ENCODE results near the gene WDR37.

Gene WDR37

DNA sequence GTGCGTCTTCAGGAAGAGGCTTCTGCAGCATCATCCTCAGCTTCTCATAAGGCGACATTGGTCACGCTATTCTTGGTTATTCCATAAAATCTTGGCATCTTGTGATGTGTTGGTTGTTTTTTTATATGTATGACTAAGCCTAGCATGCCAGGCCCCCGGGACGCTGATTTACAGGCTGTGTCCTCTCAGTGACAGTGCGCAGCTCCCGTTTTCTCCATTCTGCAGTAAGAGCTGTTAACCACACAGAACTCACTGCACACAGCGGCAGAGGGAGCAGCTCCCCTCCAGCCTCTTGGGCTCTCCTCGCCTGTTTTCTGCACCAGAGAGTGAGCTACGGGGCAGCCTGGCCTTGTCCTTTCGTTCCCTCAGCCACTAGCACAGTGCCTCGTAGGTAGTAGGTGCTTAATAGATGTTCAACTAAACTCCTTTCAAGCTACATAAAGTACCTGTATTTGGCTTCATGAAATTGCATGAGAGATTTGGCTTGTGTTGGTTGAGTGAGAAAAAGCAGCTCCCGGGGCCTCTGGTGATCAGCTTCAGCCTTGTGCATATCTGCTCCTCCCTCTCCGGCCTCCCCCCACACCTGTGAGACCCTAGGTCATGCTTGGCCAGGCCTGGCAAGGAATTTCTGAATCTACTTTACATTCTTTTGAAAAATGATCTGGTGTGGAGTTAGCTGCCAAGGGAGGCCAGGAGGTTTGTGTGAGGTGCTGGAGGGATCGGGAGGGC, 116.2 kb downstream of the WDR37 start:
- DNase-seq, result no peak

DNA sequence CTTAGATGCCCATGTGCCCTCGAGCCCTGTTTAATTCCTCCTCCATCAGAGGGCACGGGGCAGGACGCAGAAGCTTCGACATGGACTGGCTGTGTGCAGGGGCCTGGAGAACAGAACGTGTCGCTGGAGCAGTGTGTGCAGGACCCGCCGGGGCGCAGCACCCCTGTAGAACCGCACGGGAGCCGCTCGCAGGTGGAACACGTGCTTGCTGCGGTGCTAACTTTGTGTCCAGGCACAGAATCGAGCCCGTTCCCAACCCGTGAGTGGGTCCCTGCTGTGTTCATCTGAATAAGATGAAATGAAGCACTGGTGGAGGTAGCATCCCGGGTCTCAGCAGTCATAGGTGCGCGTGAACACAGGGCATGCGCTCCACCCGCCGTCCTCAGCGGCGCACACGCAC, 116.9 kb downstream of the WDR37 start:
- DNase-seq, result no peak

DNA sequence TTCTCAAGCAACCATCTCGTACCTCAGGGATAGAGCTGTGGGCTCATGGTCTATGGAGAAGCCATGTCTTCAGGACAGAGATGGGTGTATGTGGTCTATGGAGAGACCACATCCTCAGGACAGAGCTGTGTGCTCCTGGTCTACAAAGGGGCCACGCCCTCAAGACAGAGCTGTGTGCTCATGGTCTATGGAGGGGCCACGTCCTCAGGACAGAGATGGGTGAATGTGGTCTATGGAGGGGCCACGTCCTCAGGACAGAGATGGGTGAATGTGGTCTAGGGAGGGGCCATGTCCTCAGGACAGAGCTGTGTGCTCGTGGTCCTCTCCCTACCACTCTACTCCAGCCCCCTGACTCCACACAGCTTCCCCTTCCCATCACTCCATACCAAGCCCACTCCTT, 117.8 kb downstream of the WDR37 start:
- DNase-seq, result no peak

DNA sequence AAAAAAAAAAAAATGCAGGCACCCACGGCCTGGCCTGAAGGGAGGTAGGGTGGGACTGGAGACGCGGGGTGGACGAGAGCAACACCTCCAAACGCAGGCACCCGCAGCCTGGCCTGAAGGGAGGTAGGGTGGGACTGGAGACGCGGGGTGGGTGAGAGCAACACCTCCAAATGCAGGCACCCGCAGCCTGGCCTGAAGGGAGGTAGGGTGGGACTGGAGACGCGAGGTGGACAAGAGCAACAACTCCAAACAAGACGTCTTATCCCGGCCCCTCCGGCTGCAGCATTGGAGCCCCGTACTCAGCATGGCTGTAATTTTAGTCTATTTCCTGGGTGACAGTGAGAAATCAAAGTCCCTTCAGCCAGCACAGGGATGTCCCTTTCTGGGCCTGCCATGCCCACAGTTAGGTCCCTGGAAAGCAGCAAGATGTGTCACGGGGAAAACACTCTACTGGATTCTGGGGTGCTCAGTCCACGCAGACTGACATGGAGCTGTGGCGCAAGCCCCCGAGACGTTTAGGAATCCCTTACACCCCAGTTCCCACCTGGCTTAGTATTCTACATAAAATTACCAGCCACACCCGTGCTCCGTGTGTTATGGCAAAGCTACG, 119.9 kb downstream of the WDR37 start:
- no peak for DNase-seq

DNA sequence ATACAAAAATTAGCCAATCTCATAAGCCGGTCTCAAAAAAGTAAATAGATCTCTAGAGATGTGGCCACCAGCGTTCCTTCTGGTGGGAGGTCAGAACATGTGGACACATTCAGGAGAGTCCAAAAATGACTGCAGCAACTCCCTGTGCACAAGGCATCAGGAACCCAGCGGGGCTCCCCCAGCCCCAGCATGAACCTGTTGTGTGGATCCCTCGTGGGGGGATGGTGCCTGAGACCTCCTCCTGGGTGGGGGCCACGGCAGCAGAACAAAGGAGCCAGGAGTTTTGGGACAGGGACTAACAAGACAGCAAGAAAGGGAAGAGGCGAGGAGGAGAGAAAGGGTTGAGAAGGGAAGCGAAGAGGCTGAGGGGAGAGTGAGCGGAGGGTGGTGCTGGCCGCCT, 121.8 kb downstream of the WDR37 start:
- DNase-seq, result no peak

DNA sequence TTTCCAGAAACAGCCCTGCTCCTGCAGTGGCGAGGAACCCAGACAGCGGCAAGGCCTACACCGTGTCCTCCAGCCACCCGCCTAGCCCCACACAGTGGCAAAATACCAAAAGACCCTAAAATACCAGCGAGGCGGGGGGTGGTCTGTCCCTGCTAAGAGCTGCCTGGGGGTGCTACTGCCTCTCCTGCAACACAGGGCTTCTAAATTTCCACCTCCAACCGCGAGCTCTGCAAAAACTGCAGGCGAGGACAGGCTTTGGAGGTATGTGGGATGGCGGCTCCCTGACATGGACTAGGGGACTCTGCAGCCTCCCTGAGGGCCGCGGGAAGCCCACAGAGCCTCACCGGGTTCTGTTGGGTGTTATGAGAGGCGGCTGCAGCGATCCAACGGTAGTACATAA, 122.3 kb downstream of the WDR37 start:
- no peak for DNase-seq

DNA sequence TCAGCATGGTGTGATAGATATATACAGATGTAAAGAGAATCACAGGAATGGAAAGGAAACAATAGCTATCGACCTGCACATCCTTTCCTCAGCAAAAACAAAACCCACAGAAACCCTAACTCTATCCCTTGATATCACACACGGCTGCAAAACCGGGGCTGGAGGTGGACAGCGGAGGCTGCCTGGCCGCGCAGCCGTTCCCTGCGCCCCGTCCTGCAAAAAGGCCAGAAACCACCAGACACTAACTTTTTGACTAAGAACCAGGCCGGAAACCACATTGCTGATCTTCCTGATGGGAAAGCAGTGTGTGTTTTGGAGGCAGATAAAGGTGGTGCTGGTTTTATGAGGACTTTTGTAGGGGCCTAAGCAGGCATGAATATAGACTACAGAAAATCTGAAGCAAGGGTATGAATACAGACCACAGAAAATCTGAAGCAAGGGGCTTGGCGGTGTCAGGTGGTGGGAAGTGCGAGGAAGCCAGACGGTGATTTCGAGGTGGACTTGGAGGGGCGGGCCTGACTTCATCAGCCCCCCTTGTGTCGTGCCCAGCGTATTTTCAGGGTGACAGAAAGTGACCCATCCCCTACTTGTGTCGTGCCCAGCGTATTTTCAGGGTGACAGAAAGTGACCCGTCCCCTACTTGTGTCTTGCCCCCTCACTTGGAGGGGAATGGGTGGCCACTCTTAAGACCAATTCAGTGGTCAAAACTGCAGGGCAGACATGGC, 123.3 kb downstream of the WDR37 start:
- no peak for DNase-seq

DNA sequence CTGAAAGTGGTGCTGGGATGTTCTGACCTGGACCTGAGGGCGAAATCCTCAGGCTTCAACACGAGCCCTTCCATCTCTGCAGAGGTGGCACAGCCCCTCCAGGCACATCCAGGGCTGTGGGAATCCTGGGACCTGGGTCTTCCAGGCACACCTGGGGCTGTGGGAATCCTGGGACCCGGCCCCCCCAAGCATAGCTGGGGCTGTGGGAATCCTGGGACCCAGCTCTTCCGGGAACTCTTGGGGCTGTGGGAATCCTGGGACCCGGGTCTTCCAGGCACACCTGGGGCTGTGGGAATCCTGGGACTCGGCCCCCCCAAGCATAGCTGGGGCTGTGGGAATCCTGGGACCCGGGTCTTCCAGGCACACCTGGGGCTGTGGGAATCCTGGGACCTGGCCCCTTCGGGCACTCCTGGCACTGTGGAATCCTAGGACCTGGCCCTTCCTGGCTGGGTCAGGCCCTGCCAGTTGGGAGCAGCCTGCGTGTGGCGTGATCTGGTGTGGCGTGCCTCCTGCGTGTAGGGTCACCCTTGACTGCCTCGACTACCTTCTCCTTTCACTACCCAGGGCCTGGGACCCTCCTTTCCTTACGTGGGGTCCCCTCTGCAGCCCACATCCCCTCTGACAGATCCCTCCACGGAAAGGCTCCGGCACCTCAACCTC, 124.0 kb downstream of the WDR37 start:
- no peak for DNase-seq

DNA sequence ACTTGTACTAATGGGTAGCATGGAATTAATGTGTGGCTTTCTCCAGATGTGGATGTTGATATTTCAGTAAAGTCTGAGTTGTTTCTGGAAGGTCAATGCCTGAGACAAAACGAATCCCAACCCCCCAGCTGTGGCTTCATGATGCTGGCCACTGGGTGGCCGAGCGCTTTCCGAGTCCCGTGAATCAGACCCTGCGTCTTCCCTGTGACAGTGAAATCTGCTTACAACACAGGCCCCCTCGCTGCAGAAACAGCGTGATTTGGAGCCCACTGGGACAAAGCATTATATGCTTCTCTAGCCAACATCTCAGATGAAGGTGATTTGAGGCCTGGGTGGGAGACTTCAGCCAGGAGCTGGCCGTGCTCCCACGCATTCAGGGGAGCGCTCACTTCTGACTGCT, 124.7 kb downstream of the WDR37 start:
- no peak for DNase-seq

All from activated T-cell treated with anti-CD3 and anti-CD28 coated beads, Interleukin-2, amount 50 U/mL, for 48 hours (primary cell).